Small intestine (tissue), 7 donors: ENCODE measurements around the gene LIPF. TPM values are rescaled to one million over a fixed set of nuclear protein-coding genes. Genes with fewer than 3 reads are reported as not detected.

ENCODE experiments used
- DNase-seq, 2 donors: peaks; one replicate each; pipeline versions ENCODE4 v3.0.0 to v3.0.0-alpha.2; 2013
- FAIRE-seq: peaks from 2 replicates; lab custom pipeline; 2012; peaks lifted over from hg19 to GRCh38; lab: Jason Lieb, UNC
- H3K27ac ChIP-seq, 3 donors: one replicate each; pipeline ENCODE4 v1.5.1; 2013; ENCODE audit warnings: low read length in 2 of 3, mild to moderate bottlenecking in 2 of 3, control low read depth in 1 of 3, inconsistent platforms in 1 of 3, low read depth in 1 of 3, moderate library complexity in 1 of 3
- H3K27me3 ChIP-seq, 3 donors: one replicate each; pipeline ENCODE4 v1.6.1; 2013; ENCODE audit warnings: low read length in 3 of 3, inconsistent platforms in 1 of 3; ENCODE audit not compliant: control insufficient read depth in 3 of 3, insufficient read depth in 3 of 3
- H3K36me3 ChIP-seq, 3 donors: one replicate each; pipeline ENCODE4 v1.6.1; 2013; ENCODE audit warnings: low read length in 3 of 3, inconsistent platforms in 1 of 3, low read depth in 1 of 3, mild to moderate bottlenecking in 1 of 3, moderate library complexity in 1 of 3; ENCODE audit not compliant: control insufficient read depth in 3 of 3, insufficient read depth in 2 of 3
- H3K4me1 ChIP-seq, 3 donors: one replicate each; pipeline ENCODE4 v1.6.1; 2013; ENCODE audit warnings: low read length in 2 of 3, inconsistent platforms in 1 of 3, low read depth in 1 of 3, mild to moderate bottlenecking in 1 of 3, moderate library complexity in 1 of 3; ENCODE audit not compliant: control insufficient read depth in 3 of 3, insufficient read depth in 2 of 3
- H3K4me3 ChIP-seq, 3 donors: one replicate each; pipeline ENCODE4 v1.5.1; 2013; ENCODE audit warnings: low read length in 3 of 3, control low read depth in 1 of 3, inconsistent platforms in 1 of 3, low read depth in 1 of 3, mild to moderate bottlenecking in 1 of 3, moderate library complexity in 1 of 3
- H3K9me3 ChIP-seq, 2 donors: one replicate each; pipeline ENCODE4 v1.6.1; 2013; ENCODE audit warnings: low read depth in 1 of 2, low read length in 1 of 2; ENCODE audit not compliant: control insufficient read depth in 2 of 2, insufficient read depth in 1 of 2
- WGBS, 3 donors: extraction: QIAGEN DNeasy Blood & Tissue Kit; methylation state at CpG; one replicate each; pipeline ENCODE4 v1.1.7; 2013; 5-methylcytosine and 5-hydroxymethylcytosine counted together
- polyA plus RNA-seq, 4 donors: library from polyadenylated mRNA; stranded (reverse) in 3 of 4; unstranded in 1 of 4; fragments of 200-250 nt in 3 of 4; fragments of 120-200 nt in 1 of 4; gene quantifications; one replicate each; pipeline versions ENCODE4 v1.2.1 to v1.2.3, GENCODE V29; 2013
- donor health status: healthy with polysubstance abuse.
- donor health status: control.
- donor health status: control.
- donor health status: Bipolar disorder and iron deficiency.
- donor health status: healthy.

Gene LIPF
- polyA plus RNA-seq, 4 donors: 4.5 to 44.3 (median 7.6) TPM; not detected in 1

DNA sequence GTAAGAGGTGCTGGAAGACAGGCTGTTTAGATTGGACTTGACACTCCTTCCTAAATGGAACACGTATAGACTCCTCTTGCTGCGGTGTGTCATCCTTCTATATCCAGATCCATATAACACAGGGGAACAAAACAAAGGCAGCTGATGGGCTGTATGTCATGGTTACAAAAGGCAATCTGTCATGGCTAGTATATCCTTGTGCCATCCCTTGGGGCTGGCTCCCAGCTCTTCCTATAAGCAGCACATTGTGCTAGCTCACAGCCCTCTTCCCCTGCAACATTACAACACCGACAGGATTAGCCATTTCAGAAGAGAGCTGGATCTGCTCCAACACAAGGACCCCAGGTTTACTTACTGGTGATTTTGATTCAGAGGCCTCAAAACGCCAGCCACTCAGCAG is 57.1 kb downstream of the LIPF start:
- Histone ChIP-seq H3K4me1 (peaks cover 0 to 2% (median 0%) of the 10 kb centered on the region in 3 donors), H3K4me3 (no peak overlapping the region), H3K9me3 (no peaks in the 10 kb centered on the region), H3K27ac (no peak overlapping the region), H3K27me3 (no peaks in the 10 kb centered on the region), H3K36me3 (no peaks in the 10 kb centered on the region)
- no peak for DNase-seq
- WGBS, 3 donors: 81 to 94% (median 92%) methylated on average over 4 of the region's 4 CpGs
- no peak for FAIRE-seq

DNA sequence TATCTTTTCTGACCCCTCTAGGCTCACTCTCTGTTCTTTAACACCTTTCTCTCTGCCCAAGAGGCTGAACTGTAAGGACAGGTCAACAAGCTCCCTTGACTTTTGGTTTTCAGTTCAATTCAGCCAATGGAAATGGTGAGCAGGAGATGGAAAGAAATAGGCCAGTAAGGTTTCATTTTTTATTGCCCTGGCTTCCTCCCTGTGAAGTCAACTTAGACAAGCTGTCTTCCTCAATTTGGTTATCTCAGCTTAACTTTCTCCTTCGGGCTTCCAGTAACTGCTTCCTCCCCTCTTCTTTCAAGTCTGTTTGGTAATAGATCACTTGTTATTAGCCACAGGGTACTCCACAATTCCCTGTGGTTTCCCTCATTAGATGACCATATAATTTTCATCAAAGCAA is 61.6 kb downstream of the LIPF start:
- Histone ChIP-seq H3K36me3 (no peaks in the 10 kb centered on the region), H3K4me3 (no peak overlapping the region), H3K27ac (no peak overlapping the region), H3K4me1 (peaks cover 0 to 2% (median 0%) of the 10 kb centered on the region in 3 donors), H3K27me3 (peaks cover 0 to 3% (median 0%) of the 10 kb centered on the region in 3 donors), H3K9me3 (no peaks in the 10 kb centered on the region)
- 0 to 10% (median 6%) methylated on average over 1 of the region's 1 CpG for WGBS, 3 donors
- no peak for FAIRE-seq
- DNase-seq: peak in 1 of 2 donors; percentile 22

DNA sequence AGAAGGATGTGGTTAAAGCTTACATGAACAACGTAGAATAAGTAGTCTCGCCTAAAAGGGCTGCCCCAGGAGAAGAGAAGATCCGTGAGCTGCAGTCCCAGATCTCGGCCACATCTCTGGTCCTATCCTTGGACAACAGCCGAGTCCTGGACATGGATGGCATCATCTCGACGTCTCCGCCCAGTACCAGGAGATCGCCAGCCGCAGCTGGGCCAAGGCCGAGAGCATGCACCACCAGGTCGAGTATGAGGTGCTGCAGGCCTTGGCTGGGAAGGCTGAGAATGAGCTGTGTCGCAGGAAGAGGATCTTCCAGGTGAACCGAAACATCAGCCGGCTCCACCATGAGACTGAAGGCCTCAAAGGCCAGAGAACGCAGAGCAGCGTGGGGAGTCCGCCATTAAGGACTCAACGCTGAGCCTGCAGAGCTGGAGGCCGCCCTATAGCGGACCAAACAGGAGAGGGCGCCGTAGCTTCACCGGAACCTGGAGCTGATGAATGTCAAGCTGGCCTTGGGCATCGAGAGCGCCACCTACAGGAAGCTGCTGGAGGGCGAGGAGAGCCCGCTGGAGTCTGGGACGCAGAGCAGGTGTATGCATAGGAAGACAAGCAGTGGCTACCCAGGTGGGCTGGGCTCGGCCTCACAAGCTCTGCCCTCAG is 64.0 kb downstream of the LIPF start:
- H3K27me3 ChIP-seq: peaks cover 0 to 3% (median 0%) of the 10 kb centered on the region in 3 donors
- WGBS, 3 donors: 77 to 89% (median 85%) methylated on average over 30 of the region's 30 CpGs
- FAIRE-seq (no peak), DNase-seq (peak in 1 of 2 donors; percentile 11)
- H3K27ac ChIP-seq: no peak overlapping the region
- H3K4me3 ChIP-seq: no peak overlapping the region
- no peaks in the 10 kb centered on the region for H3K9me3 ChIP-seq
- H3K36me3 ChIP-seq: no peaks in the 10 kb centered on the region
- peaks cover 0 to 2% (median 0%) of the 10 kb centered on the region in 3 donors for H3K4me1 ChIP-seq

Other genes starting within 250 kb of the LIPF start
- gene RNLS, start 81.1 kb upstream of the LIPF start, polyA plus RNA-seq: 10 to 100 TPM in 3 of 4 donors, 1 to 10 TPM in 1; 8.6 to 24.0 (median 12.8) TPM
- under 1 TPM in 2 of 4 donors, not detected in 2; 0.10 to 0.31 TPM for gene LIPJ, start 77.7 kb upstream of the LIPF start, polyA plus RNA-seq
- not detected for gene LIPK, start 41.8 kb downstream of the LIPF start, polyA plus RNA-seq
- gene LIPN, start 95.6 kb downstream of the LIPF start, polyA plus RNA-seq: under 1 TPM in 1 of 4 donors, not detected in 3; 0.04 TPM
- under 1 TPM in 1 of 4 donors, not detected in 3; 0.13 TPM for gene LIPM, start 138.3 kb downstream of the LIPF start, polyA plus RNA-seq
- 1 to 10 TPM in 3 of 4 donors, under 1 TPM in 1; 0.81 to 8.5 (median 2.2) TPM for gene ANKRD22, start 187.4 kb downstream of the LIPF start, polyA plus RNA-seq
- 10 to 100 TPM in 2 of 4 donors, 1 to 10 TPM in 2; 2.9 to 27.7 (median 9.4) TPM for gene STAMBPL1, start 215.8 kb downstream of the LIPF start, polyA plus RNA-seq